Keratinocyte (primary cell): ENCODE data around the gene DHX36. TPM values are rescaled to one million over a fixed set of nuclear protein-coding genes. Genes with fewer than 3 reads are reported as not detected.

Source experiments
- DNase-seq: peaks from one replicate; pipeline ENCODE4 v3.0.0-alpha.2; 2011; ENCODE audit warnings: low read depth, missing footprints, low spot score
- FAIRE-seq: peaks from 2 replicates; lab custom pipeline; 2011; peaks lifted over from hg19 to GRCh38; lab: Jason Lieb, UNC
- H2AFZ ChIP-seq: 2 replicates; pipeline ENCODE4 v1.6.0; 2012; ENCODE audit warnings: low read length, control low read depth, inconsistent platforms; ENCODE audit not compliant: control insufficient read depth
- H3K27ac ChIP-seq: 2 replicates; pipeline ENCODE4 v1.5.1; 2011; ENCODE audit warnings: low read length; ENCODE audit not compliant: control insufficient read depth, insufficient read depth
- H3K27me3 ChIP-seq: 3 replicates; pipeline ENCODE4 v1.6.0; 2011; ENCODE audit warnings: low read length; ENCODE audit not compliant: control insufficient read depth, insufficient read depth; ENCODE audit errors: extremely low read depth
- H3K36me3 ChIP-seq, 2 experiments: 2 replicates in 1 of 2; 3 replicates in 1 of 2; pipeline ENCODE4 v1.5.1; 2011; ENCODE audit warnings: low read length in 2 of 2, mild to moderate bottlenecking in 1 of 2; ENCODE audit not compliant: control insufficient read depth in 2 of 2, insufficient read depth in 2 of 2; ENCODE audit errors: extremely low read depth in 1 of 2
- H3K4me1 ChIP-seq: 3 replicates; pipeline ENCODE4 v1.5.1; 2011; ENCODE audit warnings: low read length; ENCODE audit not compliant: control insufficient read depth, insufficient read depth; ENCODE audit errors: extremely low read depth
- H3K4me2 ChIP-seq: 3 replicates; pipeline ENCODE4 v1.6.0; 2011; ENCODE audit warnings: low read depth, low read length; ENCODE audit not compliant: control insufficient read depth, insufficient read depth; ENCODE audit errors: extremely low read depth
- H3K4me3 ChIP-seq, 3 experiments: fragments of 200-600 bp in 1 of 3; sonication (generic) in 1 of 3; 2 replicates in 2 of 3; 3 replicates in 1 of 3; pipeline ENCODE4 v1.5.1; 2011 to 2016; ENCODE audit warnings: low read length in 3 of 3, mild to moderate bottlenecking in 3 of 3, control low read depth in 2 of 3, inconsistent platforms in 1 of 3, low read depth in 1 of 3, mixed read lengths in 1 of 3, mixed run types in 1 of 3, moderate library complexity in 1 of 3; ENCODE audit not compliant: control insufficient read depth in 2 of 3, insufficient read depth in 2 of 3; ENCODE audit errors: extremely low read depth in 1 of 3
- H3K79me2 ChIP-seq: 2 replicates; pipeline ENCODE4 v1.6.0; 2012; ENCODE audit warnings: low read length; ENCODE audit not compliant: control insufficient read depth, insufficient read depth
- H3K9ac ChIP-seq: 3 replicates; pipeline ENCODE4 v1.6.0; 2011; ENCODE audit warnings: low read length; ENCODE audit not compliant: control insufficient read depth, insufficient read depth; ENCODE audit errors: extremely low read depth
- H3K9me1 ChIP-seq: 3 replicates; pipeline ENCODE4 v1.6.0; 2011; ENCODE audit warnings: low read length; ENCODE audit not compliant: control insufficient read depth, insufficient read depth; ENCODE audit errors: extremely low read depth
- H3K9me3 ChIP-seq: 2 replicates; pipeline ENCODE4 v1.5.1; 2012; ENCODE audit warnings: low read depth, low read length; ENCODE audit not compliant: control insufficient read depth
- H4K20me1 ChIP-seq: 3 replicates; pipeline ENCODE4 v1.6.0; 2011; ENCODE audit warnings: low read length; ENCODE audit not compliant: control insufficient read depth, insufficient read depth; ENCODE audit errors: extremely low read depth
- CTCF ChIP-seq, 3 experiments: IDR thresholded peaks in 1 of 3; conservative IDR thresholded peaks in 1 of 3; optimal IDR thresholded peaks in 1 of 3; 2 replicates in 2 of 3; 3 replicates in 1 of 3; pipeline versions ENCODE3 to v1.5.1; 2011; ENCODE audit warnings: low read length in 3 of 3, mild to moderate bottlenecking in 3 of 3, moderate library complexity in 2 of 3, control low read depth in 1 of 3, inconsistent platforms in 1 of 3; ENCODE audit not compliant: insufficient read depth in 2 of 3; ENCODE audit errors: extremely low read depth in 1 of 3
- EZH2 ChIP-seq: IDR thresholded peaks from one replicate; pipeline ENCODE4 v1.6.1; 2012; ENCODE audit warnings: inconsistent platforms, mild to moderate bottlenecking, low read length, moderate library complexity
- dilution Hi-C: fragments of 300-500 bp; cut with MboI; formaldehyde crosslinking; loops from one replicate; pipeline ENCODE4 v1.7.0; 2020; ENCODE audit warnings: low sequenced_read_pairs; ENCODE audit not compliant: extremely low pct_ligation_motif_present
- polyA plus RNA-seq, 5 experiments: library from polyadenylated mRNA; depleted of rRNA in 3 of 5; stranded (reverse) in 3 of 5; stranded (forward) in 1 of 5; unstranded in 1 of 5; fragments of >200 nt; gene quantifications; 1 replicate in 1 of 5; 2 replicates in 3 of 5; 3 replicates in 1 of 5; pipeline versions ENCODE4 v1.2.1 to v1.2.3, GENCODE V29; 2011 to 2012; ENCODE audit warnings: missing spikeins in 2 of 5, low read depth in 1 of 5, low replicate concordance in 1 of 5

Gene DHX36
- polyA plus RNA-seq, 1 donor (not counting 4 experiments of a cell fraction or from before 2014, with no cell fraction given): 72.3 TPM

- dilution Hi-C loops: no loop called here
- Histone ChIP-seq H3K9me1 (no peaks in the 10 kb centered on the region), H3K36me3 (no peaks in the 10 kb centered on the region), H2AFZ (no peak overlapping the region), H3K4me2 (no peak overlapping the region), H3K9ac (no peak overlapping the region), H3K79me2 (no peaks in the 10 kb centered on the region), H3K27ac (no peak overlapping the region), H3K9me3 (no peaks in the 10 kb centered on the region), H3K27me3 (no peaks in the 10 kb centered on the region), H3K4me3 (no peak overlapping the region), H3K4me1 (no peaks in the 10 kb centered on the region), H4K20me1 (no peaks in the 10 kb centered on the region)
- FAIRE-seq (no peak), DNase-seq (no peak)
- TF ChIP-seq EZH2: no peak
Measured at GRCh38 chr3:154236331-154236730, 88.0 kb downstream of the DHX36 start.

- peak; percentile 23 for FAIRE-seq
Measured at GRCh38 chr3:154235330-154235729, 89.0 kb downstream of the DHX36 start.

More at GRCh38 chr3:154235330-154235729, 89.0 kb downstream of the DHX36 start:
- Histone ChIP-seq H3K9me1 (no peaks in the 10 kb centered on the region), H3K9me3 (no peaks in the 10 kb centered on the region), H3K79me2 (no peaks in the 10 kb centered on the region), H3K36me3 (no peaks in the 10 kb centered on the region), H3K4me3 (no peak overlapping the region), H4K20me1 (no peaks in the 10 kb centered on the region), H3K4me1 (no peaks in the 10 kb centered on the region), H2AFZ (no peak overlapping the region), H3K4me2 (no peak overlapping the region), H3K27ac (no peak overlapping the region), H3K27me3 (no peaks in the 10 kb centered on the region), H3K9ac (no peak overlapping the region)
- TF ChIP-seq EZH2: no peak
- no peak for TF ChIP-seq CTCF (optimal IDR thresholded peaks at IDR 0.05 in 1 of 3, IDR thresholded peaks at IDR 0.05 in 1 of 3, conservative IDR thresholded peaks at IDR 0.05 in 1 of 3; ENCODE audit: extremely low read depth in 1 of 3, insufficient read depth in 2 of 3, low read length in 3 of 3)
- dilution Hi-C loops: no loop called here
- DNase-seq: peak; percentile 15
